Stomach (tissue), 4 donors: ENCODE data around the gene MEA1.

ENCODE experiments used
- POLR2A ChIP-seq, 4 donors: fragments of 450-650 bp; IDR thresholded peaks; one replicate each; pipeline ENCODE4 v1.6.1; 2016; ENCODE audit warnings: antibody characterized with exemption in 4 of 4, control low read depth in 2 of 4, mild to moderate bottlenecking in 1 of 4, moderate library complexity in 1 of 4
- POLR2AphosphoS5 ChIP-seq, 3 donors: sonication (generic); formaldehyde crosslinking; IDR thresholded peaks; one replicate each; pipeline ENCODE4 v1.6.1; 2016; ENCODE audit warnings: antibody characterized with exemption in 3 of 3
- TF ChIP-seq, protein P1 (sequence below), 7 experiments: fragments of 450-650 bp in 4 of 7; fragments of 200-600 bp in 3 of 7; sonication (generic) in 3 of 7; IDR thresholded peaks; one replicate each; pipeline ENCODE4 v1.5.1; 2016 to 2019; ENCODE audit warnings: antibody characterized with exemption in 7 of 7, control low read depth in 2 of 7, mild to moderate bottlenecking in 1 of 7

DNA sequence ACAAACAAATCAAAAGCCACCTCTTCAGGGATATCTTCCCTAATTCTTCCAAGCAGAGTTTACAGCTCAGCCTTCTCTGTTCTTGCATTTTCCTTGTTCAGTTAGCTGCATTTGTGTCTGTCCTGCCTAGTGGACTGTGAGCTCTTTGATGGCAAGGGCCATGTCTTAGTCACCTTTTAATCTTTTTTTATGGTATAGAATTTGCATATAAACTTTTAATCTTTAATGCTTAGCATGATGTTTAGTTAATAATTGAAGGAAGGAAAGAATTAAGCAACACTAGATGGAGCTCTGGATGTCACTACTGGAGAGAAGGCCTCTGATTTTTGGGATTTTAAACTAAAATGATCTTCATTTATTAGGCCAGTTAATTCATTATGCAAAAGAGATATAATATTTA lies 17.2 kb downstream of the MEA1 start:
- TF ChIP-seq POLR2A (IDR thresholded peaks at IDR 0.05) (no peak), POLR2AphosphoS5 (IDR thresholded peaks at IDR 0.05) (no peak)
- TF ChIP-seq, protein P1, sequence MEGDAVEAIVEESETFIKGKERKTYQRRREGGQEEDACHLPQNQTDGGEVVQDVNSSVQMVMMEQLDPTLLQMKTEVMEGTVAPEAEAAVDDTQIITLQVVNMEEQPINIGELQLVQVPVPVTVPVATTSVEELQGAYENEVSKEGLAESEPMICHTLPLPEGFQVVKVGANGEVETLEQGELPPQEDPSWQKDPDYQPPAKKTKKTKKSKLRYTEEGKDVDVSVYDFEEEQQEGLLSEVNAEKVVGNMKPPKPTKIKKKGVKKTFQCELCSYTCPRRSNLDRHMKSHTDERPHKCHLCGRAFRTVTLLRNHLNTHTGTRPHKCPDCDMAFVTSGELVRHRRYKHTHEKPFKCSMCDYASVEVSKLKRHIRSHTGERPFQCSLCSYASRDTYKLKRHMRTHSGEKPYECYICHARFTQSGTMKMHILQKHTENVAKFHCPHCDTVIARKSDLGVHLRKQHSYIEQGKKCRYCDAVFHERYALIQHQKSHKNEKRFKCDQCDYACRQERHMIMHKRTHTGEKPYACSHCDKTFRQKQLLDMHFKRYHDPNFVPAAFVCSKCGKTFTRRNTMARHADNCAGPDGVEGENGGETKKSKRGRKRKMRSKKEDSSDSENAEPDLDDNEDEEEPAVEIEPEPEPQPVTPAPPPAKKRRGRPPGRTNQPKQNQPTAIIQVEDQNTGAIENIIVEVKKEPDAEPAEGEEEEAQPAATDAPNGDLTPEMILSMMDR (IDR thresholded peaks at IDR 0.05) = no peak
